GM21825 (cell line): ENCODE measurements around the gene ZNG1C.
"Not testable (repeated sequence)": the region's sequence is repeated elsewhere in the genome, so short reads cannot be mapped to it uniquely, and the experiment has no call there.

Experiments
- ATAC-seq: cut with Tn5 transposase; IDR thresholded peaks from one replicate; pipeline ENCODE4 v1.9.1; 2021; ENCODE audit warnings: mild to moderate bottlenecking, moderate library complexity; ENCODE audit not compliant: unreplicated experiment

The ZNG1C gene

DNA sequence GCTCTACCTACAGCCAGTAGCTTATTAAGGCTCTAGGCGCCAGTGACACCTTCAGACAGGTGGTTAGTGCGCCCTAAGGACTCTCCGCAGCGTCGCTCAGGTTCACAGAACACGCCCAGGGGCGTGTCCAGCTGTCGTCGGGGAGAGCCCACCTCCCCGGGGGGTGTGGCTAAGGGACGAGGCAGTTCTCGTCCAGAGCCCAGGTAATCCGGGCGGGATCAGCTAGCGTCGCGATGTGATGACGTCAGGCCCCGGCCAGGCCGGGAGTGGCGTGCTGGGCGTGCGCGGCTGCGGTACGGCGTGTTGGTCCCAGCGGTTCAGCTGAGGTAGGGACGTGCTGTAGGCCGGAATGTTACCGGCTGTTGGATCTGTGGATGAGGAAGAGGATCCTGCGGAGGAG lies at the start of gene ZNG1C:
Gene ZNG1C, plus strand, starts transcription at position 301 of the 400 bp plus-strand sequence. Its CDS starts 49 bp downstream, at position 350.
- ATAC-seq = not testable (repeated sequence)

DNA sequence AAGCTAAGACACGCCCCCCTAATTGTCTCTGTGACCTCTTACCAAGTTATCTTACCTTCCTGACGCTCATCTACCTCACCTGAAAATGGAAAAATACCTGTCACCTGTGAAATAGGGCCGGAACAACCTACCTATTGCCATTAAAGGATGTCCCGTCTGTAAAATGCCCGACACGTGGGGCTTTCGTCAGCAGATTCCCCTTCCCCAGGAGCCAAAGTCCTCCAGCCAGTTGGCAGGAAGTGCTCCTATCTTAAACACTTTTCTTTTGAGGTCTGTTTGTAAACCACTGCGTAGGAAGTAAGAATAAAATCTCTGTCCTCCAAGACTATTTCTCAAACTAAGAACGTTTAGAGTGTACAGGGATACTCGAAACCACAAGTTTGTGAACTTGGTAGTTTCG lies 654 bp downstream of the ZNG1C start:
- not testable (repeated sequence) for ATAC-seq

DNA sequence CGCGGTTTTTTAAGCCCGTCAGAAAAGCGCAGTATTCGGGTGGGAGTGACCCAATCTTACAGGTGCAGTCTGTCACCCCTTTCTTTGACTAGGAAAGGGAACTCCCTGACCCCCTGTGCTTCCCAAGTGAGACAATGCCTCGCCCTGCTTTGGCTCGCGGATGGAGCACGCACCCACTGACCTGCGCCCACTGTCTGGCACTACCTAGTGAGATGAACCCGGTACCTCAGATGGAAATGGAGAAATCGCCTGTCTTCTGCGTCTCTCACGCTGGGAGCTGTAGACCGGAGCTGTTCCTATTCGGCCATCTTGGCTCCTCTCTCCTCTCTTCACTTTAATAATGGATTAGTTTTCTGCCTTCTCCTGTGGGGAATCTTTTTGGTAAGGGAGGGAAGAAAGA lies 39.3 kb downstream of the ZNG1C start:
- not testable (repeated sequence) for ATAC-seq

DNA sequence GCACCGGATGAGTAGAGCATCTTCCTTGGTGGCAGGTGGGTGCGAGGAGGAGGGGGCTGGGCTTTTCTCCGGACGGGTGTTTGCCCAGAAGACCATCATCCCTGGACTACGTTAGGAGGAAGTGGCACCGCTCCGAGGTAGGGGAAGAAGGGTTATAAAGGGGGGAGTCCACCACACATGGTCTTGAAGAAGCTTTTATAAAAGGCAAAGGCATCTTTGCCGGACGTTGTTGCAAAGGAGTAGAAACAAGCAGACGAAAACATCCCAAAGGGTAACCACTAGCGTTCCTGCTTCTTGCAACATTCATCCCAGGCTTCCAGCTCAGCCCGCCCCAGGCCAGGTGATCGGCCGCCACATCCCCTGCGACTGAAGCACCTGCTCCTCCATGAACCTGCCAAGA lies 60.8 kb downstream of the ZNG1C start, which contains the start of gene FOXD4L3:
Gene FOXD4L3, plus strand, starts transcription at position 301 of the 400 bp plus-strand sequence. Its CDS starts 85 bp downstream, at position 386.
- ATAC-seq = not testable (repeated sequence)

DNA sequence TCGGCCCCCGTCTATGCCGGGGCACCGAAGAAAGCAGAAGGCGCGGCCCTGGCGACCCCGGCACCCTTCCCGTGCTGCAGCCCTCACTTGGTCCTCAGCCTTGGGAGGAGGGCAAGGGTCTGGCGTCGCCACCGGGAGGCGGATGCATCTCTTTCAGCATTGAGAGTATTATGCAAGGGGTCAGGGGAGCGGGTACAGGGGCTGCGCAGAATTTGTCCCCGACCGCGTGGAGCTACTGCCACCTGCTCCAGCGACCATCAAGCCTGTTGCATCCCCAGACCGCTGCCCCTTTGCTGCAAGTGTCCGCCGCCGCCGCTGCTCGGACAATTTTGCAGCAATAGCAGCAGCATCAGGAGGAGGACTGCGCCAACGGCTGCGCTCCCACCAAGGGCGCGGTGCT lies 62.0 kb downstream of the ZNG1C start:
- not testable (repeated sequence) for ATAC-seq

DNA sequence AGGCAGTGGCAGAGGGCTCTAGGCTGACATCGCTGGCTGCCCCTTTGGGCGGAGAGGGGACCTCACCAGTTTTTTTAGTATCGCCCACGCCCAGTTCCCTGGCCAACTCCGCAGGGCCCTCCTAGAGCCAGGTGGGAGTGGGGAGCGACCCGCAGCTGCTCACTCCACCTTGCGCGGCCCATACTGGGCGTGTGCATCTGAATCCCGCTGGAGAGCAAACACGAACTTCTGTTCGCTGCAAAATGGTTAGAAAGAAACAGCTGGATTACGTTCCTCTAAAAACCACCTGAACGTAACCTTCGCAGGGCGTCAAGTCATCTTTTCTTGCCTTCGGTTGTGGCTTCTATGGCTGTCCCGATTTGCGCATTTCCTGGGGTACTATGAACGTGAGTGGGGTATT lies 62.4 kb downstream of the ZNG1C start:
- not testable (repeated sequence) for ATAC-seq

DNA sequence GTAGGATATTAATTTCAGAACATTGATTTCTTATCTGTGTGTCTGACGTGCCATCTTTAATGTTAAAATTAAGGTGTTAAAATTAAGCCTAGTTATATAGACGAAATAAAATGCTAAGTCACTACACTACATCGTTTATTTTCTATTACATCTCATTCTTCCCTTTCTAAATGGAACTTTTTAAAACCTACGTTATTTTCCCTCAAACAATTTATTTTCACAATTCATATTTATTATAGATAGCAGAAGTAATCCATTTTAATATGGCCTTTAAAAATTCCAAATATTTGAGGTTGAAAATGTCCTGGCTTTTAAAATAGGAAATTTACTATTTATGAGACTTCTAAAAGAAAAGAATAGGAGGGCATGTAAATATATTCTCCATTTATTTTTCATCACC lies 63.0 kb downstream of the ZNG1C start:
- ATAC-seq = not testable (repeated sequence)

DNA sequence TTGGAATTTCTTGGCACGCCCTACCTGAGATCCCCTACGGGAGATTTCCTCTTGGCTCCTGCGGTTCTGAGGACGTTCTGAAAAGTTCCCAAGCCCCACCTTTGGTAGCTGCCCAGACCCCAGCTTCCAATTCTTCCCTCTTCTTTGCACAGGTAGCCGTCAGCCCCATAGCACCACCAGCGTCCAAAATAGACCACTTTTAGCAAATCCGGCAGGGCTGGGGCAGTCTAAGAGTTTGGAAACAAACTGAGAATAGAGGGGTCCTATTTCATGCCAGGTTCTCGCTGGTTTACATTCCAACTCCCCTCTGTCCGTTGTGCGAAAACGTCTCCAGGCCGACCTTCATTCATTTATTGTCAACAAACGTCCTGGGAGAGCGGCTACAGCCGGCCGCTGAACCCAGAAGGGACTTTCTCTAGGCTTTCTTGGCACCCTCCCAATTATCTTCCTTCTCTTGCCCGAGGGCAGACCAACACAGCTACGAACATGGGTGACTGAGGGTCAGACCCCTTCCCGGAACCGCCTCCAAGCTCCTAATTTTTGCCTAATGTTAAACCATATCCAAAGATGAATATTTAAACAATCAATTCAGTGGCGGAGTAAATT lies 64.0 kb downstream of the ZNG1C start:
- not testable (repeated sequence) for ATAC-seq

DNA sequence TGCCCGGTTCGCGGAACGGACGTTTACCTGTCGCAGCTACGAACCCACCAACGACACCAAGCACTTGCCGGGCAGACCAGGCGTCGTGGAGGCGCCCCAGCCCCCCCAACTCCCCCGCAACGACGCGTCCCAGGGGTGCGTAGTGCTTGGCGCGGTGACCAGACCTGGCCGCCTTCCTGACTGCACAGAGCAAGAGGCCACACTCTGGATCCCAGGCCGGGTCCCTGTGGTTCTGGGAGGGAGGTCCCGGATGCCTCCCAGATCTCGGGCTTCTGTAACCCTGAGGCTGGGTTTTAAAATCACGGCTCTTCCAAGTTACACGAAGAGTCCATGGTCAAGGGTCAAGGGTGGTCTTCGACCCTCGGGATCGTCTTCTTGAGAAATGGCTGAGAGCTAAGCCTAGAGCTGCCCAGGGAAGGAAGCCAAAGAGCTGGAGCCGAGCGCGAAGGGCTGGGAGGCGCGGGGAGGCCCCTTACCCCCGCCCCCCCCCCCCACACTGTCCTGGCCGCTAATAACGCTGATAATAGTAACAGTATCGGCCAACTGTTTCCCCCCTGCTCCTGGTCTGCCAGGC lies 64.7 kb downstream of the ZNG1C start:
- ATAC-seq = not testable (repeated sequence)

DNA sequence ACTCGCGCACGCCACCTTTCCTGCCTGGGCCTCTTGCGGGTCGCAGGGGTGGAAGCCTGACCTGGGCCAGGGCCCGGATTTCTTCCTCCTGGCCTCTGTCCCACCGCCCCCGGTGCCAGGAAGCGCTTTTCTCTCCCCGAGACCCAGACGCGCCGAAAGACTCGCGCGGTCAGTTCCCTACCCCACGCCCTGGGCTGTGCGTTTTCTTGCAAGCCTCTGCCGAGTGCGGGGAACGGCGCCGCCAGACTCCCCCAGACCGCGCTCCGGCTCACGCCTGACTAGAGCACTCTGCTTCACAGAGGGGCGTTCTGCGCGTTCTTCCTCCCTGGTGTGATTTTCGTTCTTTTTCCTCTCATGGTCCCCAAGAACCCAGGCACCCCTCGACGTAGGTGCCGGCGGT lies 65.3 kb downstream of the ZNG1C start:
- not testable (repeated sequence) for ATAC-seq

DNA sequence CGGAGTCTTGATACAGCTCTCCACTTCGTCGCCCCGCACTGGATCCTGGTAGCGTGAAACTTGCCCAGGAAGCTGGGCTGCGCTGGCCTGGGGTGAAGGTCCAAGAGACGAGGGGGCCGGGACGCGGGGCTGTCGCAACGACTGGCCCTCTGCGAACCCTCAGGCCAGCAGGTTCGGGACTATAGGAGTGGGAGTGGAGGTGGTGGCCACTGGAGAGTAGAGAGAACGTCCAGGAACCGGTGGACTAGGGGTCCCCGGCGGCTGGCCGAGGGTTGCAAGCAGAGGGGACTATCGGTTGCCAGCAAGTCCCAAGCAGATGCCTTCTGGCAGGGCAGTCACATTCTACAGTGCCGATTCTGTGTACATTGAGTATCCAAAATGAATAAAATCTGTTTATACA lies 65.9 kb downstream of the ZNG1C start:
- ATAC-seq = not testable (repeated sequence)

DNA sequence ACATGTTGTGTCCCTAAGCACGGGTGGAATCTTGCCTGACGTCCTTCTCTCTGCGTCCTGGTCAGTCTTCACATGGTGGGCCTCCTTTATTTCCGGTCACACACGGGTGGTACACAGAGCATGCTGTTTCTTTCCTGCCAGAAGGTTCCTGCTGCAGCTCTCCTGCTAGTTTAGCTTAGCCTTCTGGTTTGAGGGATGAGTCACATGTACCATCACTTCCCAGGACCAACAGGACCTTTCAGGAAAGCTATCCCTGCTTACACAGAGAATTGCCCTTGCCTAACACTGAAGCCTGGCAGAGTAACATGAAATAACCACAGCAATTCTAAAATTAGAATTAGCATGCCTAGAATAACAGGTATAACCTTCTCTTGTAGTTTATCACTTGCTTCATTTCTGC lies 69.4 kb downstream of the ZNG1C start:
- ATAC-seq = not testable (repeated sequence)

DNA sequence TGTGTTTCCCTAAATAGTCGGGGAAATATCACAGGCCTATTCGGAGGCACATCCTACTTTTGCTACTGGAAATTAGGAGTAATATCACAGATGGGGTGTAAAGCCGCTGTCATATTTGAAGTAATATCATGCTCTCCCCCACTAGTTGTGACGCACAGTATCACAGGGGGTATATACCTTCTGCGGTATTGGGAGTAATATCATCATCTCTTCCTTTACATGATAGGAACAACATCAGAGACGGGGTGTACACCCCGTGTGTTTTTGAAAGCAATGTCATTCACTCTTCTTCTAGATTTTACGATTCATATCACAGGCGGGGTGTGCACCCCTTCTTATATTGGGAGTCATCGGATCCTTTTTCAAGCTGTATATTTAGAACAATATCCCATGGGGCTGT lies 76.4 kb downstream of the ZNG1C start:
- ATAC-seq = not testable (repeated sequence)

DNA sequence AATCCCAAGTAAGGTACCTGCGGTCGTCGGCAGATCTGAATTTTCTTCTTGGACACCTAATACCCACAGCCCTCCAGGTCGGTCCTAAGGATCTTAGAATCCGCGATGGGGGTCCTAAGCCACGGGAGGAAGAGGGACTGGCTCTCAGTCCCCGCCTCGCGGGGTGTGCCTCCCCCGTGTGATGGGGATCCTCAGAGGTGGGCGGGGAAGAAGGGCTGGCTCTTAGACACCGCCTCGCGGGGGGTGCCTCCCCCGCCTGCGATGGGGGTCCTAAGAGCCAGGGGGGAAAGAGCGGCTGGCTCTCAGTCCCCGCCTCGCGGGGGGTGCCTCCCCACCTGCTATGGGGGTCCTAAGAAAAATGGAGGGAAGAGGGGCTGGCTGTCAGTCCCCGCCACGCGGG lies 82.0 kb downstream of the ZNG1C start:
- not testable (repeated sequence) for ATAC-seq

DNA sequence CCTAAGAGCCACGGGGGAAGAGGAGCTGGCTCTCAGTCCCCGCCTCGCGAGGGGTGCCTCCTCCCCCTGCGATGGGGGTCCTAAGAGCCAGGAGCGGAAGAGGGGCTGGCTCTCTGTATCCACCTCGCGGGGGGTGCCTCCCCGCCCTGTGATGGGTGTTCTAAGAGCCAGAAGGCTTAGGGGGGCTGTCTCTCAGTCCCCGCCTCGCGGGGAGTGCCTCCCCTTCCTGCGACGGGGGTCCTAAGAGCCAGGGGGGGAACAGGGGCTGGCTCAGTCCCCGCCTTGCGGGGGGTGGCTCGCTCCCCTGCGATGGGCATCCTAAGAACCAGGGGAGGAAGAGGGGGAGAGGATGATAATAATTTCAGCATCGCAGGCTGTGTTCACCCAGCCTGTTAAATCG lies 82.7 kb downstream of the ZNG1C start:
- ATAC-seq = not testable (repeated sequence)

DNA sequence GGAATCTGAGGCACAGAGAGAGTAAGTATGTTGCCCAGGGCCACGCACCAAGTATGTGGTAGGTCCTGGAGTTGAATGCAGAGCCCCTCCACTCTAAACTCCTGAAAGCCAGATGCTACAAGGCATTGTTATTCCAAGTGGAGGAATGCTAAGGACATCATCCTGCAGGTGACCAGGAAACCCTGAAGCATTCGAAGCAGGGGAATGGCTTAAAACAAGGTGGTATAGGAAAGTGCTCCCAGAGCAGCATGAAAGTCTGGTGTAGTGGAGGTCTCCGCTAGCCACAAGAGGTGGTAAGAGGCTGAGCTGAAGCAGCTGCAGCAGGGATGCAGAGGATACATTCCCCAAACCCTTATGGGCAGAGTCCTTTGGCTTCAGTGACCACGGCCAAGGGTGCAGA lies 87.3 kb downstream of the ZNG1C start:
- not testable (repeated sequence) for ATAC-seq

DNA sequence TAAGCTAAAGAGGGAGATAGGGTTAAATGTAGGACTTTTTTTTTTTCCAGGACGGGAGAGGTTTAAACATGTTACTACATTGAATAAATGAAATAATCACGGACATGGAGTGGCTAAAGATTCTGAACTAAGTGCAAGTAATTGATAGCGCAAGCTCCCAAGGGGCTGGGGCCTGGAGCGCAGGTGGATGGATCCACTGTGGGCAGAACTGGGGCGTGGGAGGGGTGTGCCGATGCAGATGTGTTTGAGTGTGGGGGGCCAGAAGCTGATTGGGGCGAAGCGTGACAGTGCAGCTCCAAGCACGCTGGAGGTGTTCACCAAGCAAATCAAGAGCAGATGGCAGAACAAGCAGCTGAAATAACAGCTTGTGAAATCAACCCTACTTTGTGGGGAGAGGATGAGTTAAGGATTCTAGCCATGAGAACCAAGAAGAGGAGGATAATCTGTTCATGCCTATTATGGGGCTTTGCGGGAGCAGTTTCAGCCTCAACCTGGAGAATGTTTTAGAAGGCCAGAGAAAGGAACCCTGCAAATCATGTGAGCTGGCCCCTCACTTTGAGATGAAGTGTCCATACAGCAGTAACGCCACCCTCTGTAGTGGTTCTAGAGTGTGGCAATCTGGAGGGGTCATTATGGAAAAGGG lies 88.9 kb downstream of the ZNG1C start:
- ATAC-seq = not testable (repeated sequence)

DNA sequence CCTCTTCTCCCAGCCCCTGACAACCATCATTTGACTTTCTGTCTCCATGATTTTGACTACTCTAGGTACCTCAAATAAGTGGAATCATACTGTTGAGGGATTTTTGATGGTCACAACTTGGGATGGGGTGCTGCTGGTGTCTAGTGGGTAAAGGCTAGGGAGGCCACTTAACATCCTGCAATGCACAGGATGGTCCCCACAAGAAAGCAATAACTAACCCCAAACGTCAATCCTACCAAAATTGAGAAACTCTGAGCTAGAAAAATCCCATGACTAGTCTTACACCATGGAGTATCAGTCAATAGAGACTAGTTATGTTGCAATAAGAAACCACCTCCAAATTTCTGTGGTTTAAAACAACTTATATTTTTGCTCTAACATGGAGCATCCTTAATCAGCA lies 90.3 kb downstream of the ZNG1C start:
- ATAC-seq = not testable (repeated sequence)

DNA sequence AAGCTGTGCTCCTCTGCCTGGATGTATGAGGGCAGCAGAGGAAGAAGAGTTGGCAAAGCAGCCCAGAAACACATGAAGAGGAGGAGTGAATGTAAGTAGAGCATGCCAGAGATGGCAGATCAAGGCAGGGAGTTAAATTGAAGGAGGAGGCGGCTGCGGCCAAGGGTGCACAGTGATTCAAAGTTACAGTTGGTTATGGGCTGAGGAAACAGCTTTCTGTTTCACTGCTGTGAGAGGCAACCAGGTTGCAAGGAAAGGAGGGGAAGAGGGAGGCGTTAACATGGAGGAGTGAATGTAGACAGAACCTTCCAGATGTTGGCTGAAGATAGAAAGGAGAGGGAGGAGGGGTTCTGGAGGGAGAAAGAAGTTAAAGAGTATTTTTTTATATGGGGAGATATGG lies 94.2 kb downstream of the ZNG1C start:
- ATAC-seq = not testable (repeated sequence)

DNA sequence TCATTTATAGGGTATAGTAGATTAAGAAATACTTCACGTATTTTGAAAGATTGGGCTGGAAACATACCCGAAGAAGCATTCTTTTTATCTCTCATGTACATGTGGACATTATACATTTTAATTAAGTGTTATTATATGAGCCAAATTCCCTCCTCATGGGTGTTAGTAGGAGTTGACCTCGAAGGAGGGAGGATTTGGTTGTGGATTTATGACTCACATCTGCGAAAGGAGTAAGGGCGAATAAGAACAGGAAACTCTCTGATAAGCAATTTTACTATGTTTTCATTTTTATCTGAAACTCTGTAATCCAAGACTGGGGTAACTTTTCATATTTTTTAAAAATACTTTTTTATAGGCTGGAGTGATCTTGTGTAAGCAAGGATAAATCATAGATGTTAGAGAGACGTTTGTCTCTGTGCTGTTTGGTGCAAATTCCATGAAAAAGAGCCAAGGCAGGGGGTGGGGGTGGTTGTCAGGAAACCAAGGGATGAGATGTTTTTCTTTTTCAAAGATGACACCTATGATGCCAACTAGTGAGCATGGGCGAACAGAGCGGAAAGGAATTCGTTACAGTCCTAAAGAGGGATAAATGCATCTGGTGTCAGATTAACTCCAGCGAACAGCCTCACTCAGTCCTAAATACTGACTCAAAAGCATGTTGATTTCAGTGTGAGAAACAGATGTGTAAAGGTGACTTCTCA lies 95.0 kb downstream of the ZNG1C start:
- not testable (repeated sequence) for ATAC-seq

DNA sequence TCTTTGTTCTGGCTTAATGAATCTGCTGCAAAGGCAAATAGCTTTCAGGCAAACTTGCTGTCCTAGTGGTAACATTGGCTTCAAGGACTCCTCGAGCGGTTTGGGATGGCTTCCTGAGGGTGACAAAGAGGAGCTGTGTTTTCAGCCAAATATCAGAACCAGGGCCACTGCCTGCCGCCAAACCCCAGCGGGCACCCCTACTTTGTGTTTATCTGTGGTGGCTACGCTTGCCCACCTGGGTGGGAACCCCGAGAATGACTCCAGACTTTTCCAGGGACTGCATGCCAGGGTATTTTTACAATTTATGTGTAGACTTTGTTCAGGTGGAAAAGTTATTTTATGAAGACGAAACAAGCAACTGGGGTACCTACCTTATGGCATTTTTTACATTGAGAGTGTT lies 96.2 kb downstream of the ZNG1C start:
- ATAC-seq = not testable (repeated sequence)
